ENCODE measurements around the gene SRC.

Gene SRC

DNA sequence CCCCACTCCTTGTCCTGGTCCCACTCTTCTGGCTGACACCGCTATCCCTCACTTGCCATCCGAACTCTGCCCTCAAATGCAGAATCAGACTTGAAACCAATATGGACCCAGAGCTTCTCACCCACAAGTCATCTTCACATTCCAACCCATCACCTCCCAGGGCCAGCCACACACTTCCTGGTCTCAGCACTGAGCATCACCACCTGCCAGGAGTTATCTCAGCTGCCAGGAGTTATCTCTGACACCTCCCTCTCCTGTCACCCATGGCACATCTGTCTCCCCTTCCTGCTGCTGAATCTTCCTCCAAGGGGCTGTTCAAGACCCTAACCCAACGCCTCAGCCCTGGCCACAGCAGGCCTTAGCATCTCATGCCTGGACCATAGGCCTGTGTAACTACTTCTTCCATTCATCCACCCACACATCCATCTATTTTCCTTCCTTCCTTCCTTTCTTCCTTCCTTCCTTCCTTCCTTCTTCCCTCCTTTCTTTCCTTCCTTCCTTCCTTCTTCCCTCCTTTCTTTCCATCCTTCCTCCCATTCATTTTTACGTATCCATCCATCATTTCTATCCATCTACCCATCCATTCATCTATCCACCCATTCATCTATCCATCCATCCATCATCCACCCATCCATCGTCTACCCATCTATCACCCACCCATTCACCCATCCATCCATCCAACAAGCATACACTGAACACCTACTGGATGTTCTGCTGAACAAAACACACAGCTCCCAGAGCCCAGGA is 100.5 kb downstream of the SRC start:
- Mint-ChIP-seq H3K27ac (no peak overlapping the region), H3K27me3 (no peaks in the 10 kb centered on the region), H3K36me3 (ENCODE audit: low read depth) (no peaks in the 10 kb centered on the region), H3K4me3 (no peak overlapping the region), H3K4me1 (ENCODE audit: low read depth) (no peaks in the 10 kb centered on the region), H3K9me3 (no peaks in the 10 kb centered on the region)

DNA sequence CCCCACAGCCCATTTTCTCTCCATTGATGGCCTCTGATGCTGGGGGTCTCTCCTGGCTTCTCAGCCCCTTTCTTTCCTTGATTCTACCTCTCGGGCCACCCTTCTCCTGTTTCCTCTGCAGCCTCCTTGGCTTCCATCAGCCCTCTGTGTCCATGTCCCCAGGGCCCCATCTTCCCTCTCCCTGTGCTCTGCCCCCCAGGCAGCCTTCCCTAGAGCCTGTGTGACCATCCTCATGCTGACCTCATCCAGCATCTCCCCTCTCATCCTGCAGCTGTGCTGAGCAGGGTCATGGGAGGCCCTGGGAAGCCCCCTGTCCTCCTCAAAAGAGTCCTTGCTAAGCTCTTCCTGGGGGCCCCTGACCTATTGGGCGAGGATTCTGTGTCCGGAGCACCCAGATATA is 101.7 kb downstream of the SRC start:
- Mint-ChIP-seq H3K27ac (no peak overlapping the region), H3K4me3 (no peak overlapping the region), H3K9me3 (no peaks in the 10 kb centered on the region), H3K4me1 (ENCODE audit: low read depth) (no peaks in the 10 kb centered on the region), H3K27me3 (no peaks in the 10 kb centered on the region), H3K36me3 (ENCODE audit: low read depth) (no peaks in the 10 kb centered on the region)

DNA sequence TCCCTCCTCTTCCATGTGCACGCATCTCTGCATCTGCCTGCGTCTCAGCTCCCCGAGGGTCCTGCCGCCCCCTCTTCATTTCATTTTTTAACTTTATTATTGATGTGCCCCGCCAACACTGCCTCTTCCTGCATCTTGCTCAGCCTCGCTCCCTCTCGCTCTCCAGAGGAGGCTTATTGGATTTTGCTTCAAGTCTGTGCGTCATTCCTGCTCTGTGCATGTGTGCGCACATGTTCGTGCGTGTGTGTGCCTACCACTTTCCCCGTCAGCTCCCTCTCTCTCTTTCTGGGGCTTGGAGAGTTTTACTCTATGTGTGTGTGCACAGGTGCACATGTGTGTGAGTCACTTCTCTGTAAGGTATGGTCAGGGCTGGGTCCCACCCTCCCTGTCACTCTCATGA is 103.3 kb downstream of the SRC start:
- no peaks in the 10 kb centered on the region for H3K9me3 Mint-ChIP-seq
- H3K36me3 Mint-ChIP-seq (ENCODE audit: low read depth): no peaks in the 10 kb centered on the region
- peaks cover 5% of the 10 kb centered on the region for H3K27me3 Mint-ChIP-seq
- no peak overlapping the region for H3K4me3 Mint-ChIP-seq
- no peaks in the 10 kb centered on the region for H3K4me1 Mint-ChIP-seq (ENCODE audit: low read depth)
- H3K27ac Mint-ChIP-seq: no peak overlapping the region

DNA sequence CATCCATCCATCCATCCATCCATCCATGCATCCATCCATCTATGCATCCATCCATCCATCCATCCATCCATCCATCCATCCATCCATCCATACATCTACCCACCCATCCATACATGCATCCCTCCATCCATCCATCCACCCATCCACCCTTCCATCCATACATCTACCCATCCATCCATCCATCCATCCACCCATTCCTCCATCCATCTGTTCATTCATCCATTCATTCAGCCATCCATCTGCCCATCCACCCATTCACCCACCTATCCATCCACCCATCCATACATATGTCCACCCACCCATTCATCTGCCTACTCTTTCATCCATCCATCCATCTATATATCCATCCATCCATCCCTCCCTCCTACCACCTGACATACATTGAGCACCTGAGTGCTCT is 104.4 kb downstream of the SRC start:
- H3K27me3 Mint-ChIP-seq: peaks cover 5% of the 10 kb centered on the region
- no peak overlapping the region for H3K4me3 Mint-ChIP-seq
- H3K36me3 Mint-ChIP-seq (ENCODE audit: low read depth): no peaks in the 10 kb centered on the region

DNA sequence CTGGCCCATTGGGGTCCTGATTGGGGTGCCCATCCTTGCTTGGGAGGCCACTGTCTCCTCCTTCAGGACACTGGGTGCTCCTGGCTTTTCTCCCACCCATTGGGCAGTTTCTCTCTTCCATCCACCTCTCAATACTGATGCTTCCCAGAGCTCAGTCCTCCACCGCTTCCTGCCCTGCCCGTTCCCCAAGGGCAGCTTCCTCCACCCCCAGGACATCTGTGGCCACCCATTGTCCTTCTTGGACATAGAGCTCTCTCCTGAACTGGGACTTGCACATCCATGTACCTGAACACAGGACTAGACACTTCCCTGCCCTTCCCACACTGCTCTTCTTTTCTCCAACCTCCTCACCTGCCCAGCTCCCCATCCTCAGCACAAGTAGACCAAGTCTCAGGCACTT is 105.7 kb downstream of the SRC start:
- Mint-ChIP-seq H3K4me3 (no peak overlapping the region), H3K27ac (no peak overlapping the region), H3K27me3 (peaks cover 5% of the 10 kb centered on the region), H3K4me1 (ENCODE audit: low read depth) (no peaks in the 10 kb centered on the region), H3K9me3 (peaks cover 12% of the 10 kb centered on the region), H3K36me3 (ENCODE audit: low read depth) (no peaks in the 10 kb centered on the region)

More for the DNA sequence above, 104.4 kb downstream of the SRC start:
- Mint-ChIP-seq H3K27ac (no peak overlapping the region), H3K4me1 (ENCODE audit: low read depth) (no peaks in the 10 kb centered on the region), H3K9me3 (peaks cover 4% of the 10 kb centered on the region)

DNA sequence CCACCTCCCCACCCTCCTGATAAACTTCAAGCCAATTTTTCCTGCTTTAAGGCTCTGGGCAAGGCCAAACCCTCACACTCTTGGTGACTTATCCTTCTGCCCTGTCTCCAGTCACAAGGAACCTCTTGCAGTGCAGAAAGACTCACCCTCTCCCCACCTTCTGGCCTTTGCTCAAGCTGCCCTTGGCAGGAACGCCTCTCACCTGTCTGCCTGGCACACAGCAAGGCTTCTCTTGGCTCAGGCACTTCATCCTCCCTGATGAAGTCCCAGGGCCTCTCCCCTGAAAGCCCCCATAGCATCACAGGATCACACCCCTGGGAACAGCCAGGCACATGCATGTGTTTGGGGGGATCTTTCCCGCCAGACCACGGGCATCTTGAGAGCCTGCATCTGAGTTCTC is 106.3 kb downstream of the SRC start:
- Mint-ChIP-seq H3K4me3 (no peak overlapping the region), H3K4me1 (ENCODE audit: low read depth) (no peaks in the 10 kb centered on the region), H3K27me3 (peaks cover 9% of the 10 kb centered on the region), H3K9me3 (peaks cover 17% of the 10 kb centered on the region), H3K27ac (no peak overlapping the region), H3K36me3 (ENCODE audit: low read depth) (peaks cover 4% of the 10 kb centered on the region)

DNA sequence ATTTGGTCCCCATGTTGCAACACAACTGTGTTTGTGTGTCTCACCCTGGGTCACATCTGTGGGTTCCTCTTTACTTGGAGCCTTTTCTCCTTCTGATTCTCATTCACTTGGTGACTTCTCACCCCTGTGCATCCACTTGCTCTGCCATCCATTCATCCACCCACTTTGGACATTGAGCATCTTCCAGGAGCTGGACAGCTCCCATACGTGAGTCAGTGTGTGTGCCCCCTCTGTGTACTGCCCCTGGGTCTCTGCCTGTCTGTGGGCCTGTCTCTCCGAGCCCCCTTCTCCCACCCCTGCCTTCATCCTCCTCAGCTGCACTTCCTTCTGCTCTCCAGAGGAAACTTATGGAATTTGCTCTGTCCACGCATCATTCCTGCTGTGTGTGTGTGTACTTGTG is 107.3 kb downstream of the SRC start:
- H3K27me3 Mint-ChIP-seq: peaks cover 11% of the 10 kb centered on the region
- no peak overlapping the region for H3K27ac Mint-ChIP-seq
- H3K9me3 Mint-ChIP-seq: peaks cover 24% of the 10 kb centered on the region
- H3K4me3 Mint-ChIP-seq: no peak overlapping the region
- no peaks in the 10 kb centered on the region for H3K4me1 Mint-ChIP-seq (ENCODE audit: low read depth)
- peaks cover 7% of the 10 kb centered on the region for H3K36me3 Mint-ChIP-seq (ENCODE audit: low read depth)

DNA sequence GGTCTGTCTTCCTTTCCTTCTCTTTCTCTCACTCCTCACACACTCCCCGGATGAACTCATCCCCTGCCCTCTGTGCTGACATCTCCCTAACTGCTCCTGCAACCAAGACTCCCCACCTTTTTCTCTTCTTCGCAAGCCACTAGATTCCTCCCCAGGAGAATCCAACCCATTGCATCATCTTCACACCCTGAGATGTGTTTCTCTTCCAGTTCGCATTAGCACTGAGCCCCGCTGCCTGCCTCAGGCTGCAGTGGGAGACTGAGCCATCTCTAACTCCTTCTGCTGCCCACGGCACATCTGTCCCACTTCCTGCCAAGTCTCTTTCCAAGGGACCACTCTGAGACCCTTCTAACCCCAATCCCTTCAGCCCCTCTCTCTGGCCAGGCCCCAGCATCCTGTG is 107.9 kb downstream of the SRC start:
- H3K36me3 Mint-ChIP-seq (ENCODE audit: low read depth): peaks cover 7% of the 10 kb centered on the region
- no peak overlapping the region for H3K27ac Mint-ChIP-seq
- peaks cover 29% of the 10 kb centered on the region for H3K9me3 Mint-ChIP-seq
- no peak overlapping the region for H3K4me3 Mint-ChIP-seq
- no peaks in the 10 kb centered on the region for H3K4me1 Mint-ChIP-seq (ENCODE audit: low read depth)
- peaks cover 16% of the 10 kb centered on the region for H3K27me3 Mint-ChIP-seq

DNA sequence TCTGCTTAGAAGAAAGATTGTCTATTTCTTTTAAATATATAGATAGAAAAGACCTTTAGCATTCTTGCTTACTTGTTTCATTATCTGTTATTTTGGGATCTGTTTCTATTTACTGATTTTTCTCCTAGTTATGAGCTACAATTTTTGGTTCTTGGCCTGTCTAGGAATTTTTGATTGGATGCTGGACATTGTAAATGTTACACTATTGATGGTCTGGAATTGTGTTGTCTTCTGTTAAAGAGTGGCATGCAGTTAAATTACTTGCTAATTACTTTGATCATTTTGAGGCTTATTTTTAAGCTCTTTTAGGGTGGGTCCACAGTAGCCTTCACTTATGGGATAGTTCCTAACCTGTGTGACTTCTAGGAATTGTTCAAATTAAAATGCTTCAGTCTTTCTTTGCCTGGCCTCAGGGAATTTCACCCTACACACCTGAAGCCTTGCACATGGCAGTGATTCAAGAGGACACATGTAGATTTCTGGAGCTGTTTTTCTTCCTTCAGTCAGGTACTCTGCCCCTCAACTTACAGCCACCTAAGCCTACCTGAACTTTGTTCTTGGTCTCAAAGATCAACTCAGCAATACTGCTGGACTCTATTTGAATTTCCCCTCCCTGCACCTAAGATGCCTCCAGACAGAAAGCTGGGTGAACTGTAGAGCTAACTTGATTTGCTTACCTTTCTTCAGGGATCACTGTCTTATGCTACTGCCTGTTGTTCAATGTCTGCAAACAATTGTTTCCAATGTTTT is 108.9 kb downstream of the SRC start:
- peaks cover 18% of the 10 kb centered on the region for H3K27me3 Mint-ChIP-seq
- no peak overlapping the region for H3K27ac Mint-ChIP-seq
- no peak overlapping the region for H3K4me3 Mint-ChIP-seq
- peaks cover 7% of the 10 kb centered on the region for H3K36me3 Mint-ChIP-seq (ENCODE audit: low read depth)
- peaks cover 34% of the 10 kb centered on the region for H3K9me3 Mint-ChIP-seq
- no peaks in the 10 kb centered on the region for H3K4me1 Mint-ChIP-seq (ENCODE audit: low read depth)

All from stimulated activated naive CD8-positive, alpha-beta T cell treated with anti-CD3 and anti-CD28 coated beads, Interleukin-15, Interleukin-2, amounts not matched to agents 100 ng/mL and 50 ng/mL, for 24 hours (primary cell).